H7 (cell line): ENCODE measurements around the gene DDAH1. TPM values are rescaled to one million over a fixed set of nuclear protein-coding genes. Genes with fewer than 3 reads are reported as not detected.

Experiments used
- DNase-seq: peaks from one replicate; pipeline ENCODE4 v3.0.0; 2012
- H3K27me3 ChIP-seq: 2 replicates; pipeline ENCODE4 v1.6.0; 2011; ENCODE audit warnings: mild to moderate bottlenecking, low read length; ENCODE audit not compliant: control insufficient read depth, insufficient read depth
- H3K36me3 ChIP-seq: replicated peaks from 2 replicates; pipeline ENCODE4 v1.5.1; 2011; ENCODE audit warnings: low read length; ENCODE audit not compliant: control insufficient read depth, insufficient read depth
- H3K4me3 ChIP-seq: 2 replicates; pipeline ENCODE4 v1.5.1; 2011; ENCODE audit warnings: low read depth, mild to moderate bottlenecking, control low read depth, low read length, moderate library complexity; ENCODE audit not compliant: insufficient read depth
- total RNA-seq: library from RNA; depleted of rRNA; stranded (reverse); fragments of >200 nt; shearing (Covaris generic); gene quantifications from 2 replicates; pipeline ENCODE4 v1.2.3, GENCODE V29; 2014

Gene DDAH1
- total RNA-seq, 1 experiment from 2014 or later = 33.3 TPM

DNA sequence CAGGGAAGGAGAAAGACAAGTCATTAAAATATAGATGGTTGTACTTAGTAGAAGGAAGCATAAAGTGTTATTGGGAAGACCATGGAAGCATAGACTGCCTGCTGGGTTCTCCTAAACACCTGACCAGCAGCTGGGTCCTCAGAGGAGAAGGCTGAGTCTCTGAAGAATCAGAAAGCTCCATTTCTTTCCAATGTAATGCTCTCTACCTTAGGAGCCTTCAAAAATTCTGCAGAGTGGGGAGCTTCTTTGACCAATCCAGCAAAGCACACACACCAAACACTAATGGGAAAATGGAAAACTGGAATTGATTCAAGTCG lies 167.5 kb downstream of the DDAH1 start:
- H3K4me3 ChIP-seq = no peak overlapping the region

DNA sequence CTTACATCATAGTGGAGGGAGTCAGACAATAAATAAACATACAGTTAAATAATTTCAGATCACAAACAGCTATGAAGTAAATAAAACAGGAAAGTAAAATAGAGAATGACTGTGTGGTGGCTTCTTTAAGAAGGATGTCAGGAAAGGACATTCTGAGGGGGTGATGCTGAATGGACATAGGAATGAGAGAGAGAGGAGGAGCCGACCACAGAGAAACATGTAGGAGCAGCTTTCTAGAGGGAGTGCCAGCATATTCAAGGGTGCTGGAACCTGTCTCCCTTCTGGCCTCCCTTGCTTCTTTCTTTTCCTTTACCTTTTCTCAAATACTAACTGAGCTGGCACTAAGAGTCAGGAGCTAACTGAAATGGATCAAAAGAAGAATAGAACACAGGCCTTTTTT lies 168.0 kb downstream of the DDAH1 start:
- no peak for DNase-seq
- Histone ChIP-seq H3K4me3 (no peak overlapping the region), H3K36me3 (no peaks in the 10 kb centered on the region), H3K27me3 (no peaks in the 10 kb centered on the region)

More for the DNA sequence above, 167.5 kb downstream of the DDAH1 start:
- Histone ChIP-seq H3K36me3 (no peaks in the 10 kb centered on the region), H3K27me3 (no peaks in the 10 kb centered on the region)
- DNase-seq = no peak

DNA sequence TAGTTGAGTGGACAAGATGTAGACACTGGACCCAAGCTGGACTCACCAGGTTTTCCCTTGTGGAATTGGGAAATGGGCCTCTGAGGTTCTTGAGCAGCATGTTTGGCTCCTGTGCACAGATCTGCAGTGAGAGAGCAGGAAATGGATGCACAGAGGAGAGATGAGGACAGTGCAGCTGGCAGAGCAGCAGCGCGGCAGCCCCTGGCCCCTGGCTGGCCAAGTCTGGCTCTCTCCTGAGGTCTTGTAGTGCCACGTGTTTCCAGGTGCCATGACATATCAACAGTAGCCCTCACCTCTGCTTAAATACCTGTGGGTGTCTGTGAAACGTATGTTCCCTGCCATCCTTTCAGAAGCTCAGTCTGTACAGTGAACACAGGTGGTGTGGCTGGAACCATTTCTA lies 169.3 kb downstream of the DDAH1 start:
- Histone ChIP-seq H3K27me3 (no peaks in the 10 kb centered on the region), H3K36me3 (no peaks in the 10 kb centered on the region), H3K4me3 (no peak overlapping the region)
- DNase-seq = no peak

DNA sequence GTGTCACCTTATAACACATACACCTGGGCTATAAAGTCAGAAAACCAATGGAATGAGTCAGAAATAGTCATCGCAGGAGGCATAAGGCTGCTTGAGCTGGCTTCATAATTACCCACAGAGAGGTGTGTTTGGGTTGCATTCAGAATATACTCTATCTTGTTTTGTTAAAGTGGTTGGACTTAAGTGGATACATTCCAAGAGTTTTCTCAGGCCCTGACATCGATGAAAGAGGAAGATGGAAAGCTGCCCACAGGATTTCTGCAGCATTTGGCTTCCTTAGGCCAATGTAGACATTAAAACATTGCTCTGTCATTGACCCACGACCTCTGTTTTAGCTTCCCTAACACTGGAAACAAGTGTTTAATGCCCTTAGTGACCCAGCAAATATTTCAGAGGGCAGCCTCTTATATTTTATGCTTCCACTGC lies 169.9 kb downstream of the DDAH1 start:
- H3K4me3 ChIP-seq = no peak overlapping the region
- no peaks in the 10 kb centered on the region for H3K27me3 ChIP-seq
- DNase-seq = no peak
- no peaks in the 10 kb centered on the region for H3K36me3 ChIP-seq

DNA sequence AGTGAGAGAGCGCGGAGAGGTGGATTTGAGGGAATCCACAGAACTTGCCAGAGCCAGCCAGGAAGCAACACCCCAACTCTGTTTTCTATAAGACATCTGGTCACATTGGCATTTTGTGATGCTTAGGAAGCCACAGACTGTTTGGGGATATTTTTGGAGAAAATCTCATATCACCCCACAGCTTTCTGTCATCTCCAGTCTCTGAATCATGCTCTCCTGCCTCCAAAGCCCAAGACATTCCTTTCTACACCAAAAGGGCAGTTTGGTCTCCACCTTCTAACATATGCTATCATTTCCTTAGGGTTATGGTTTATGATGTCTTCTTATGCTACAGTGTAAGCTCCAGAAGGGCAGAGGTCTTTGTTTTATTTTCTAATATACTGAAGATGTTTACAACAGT lies 174.1 kb downstream of the DDAH1 start:
- DNase-seq = no peak
- H3K36me3 ChIP-seq = no peaks in the 10 kb centered on the region
- H3K4me3 ChIP-seq = no peak overlapping the region
- H3K27me3 ChIP-seq = no peaks in the 10 kb centered on the region

- Histone ChIP-seq H3K27me3 (no peaks in the 10 kb centered on the region), H3K4me3 (no peak overlapping the region), H3K36me3 (no peaks in the 10 kb centered on the region)
- DNase-seq = no peak
Measured at GRCh38 chr1:85289848-85290335, 175.1 kb downstream of the DDAH1 start.

GRCh38 chr1:85289207-85289847 lies 175.6 kb downstream of the DDAH1 start:
- no peak for DNase-seq
- Histone ChIP-seq H3K36me3 (no peaks in the 10 kb centered on the region), H3K27me3 (no peaks in the 10 kb centered on the region), H3K4me3 (no peak overlapping the region)

- no peaks in the 10 kb centered on the region for H3K27me3 ChIP-seq
Measured at GRCh38 chr1:85284202-85284601, 180.8 kb downstream of the DDAH1 start.

DNA sequence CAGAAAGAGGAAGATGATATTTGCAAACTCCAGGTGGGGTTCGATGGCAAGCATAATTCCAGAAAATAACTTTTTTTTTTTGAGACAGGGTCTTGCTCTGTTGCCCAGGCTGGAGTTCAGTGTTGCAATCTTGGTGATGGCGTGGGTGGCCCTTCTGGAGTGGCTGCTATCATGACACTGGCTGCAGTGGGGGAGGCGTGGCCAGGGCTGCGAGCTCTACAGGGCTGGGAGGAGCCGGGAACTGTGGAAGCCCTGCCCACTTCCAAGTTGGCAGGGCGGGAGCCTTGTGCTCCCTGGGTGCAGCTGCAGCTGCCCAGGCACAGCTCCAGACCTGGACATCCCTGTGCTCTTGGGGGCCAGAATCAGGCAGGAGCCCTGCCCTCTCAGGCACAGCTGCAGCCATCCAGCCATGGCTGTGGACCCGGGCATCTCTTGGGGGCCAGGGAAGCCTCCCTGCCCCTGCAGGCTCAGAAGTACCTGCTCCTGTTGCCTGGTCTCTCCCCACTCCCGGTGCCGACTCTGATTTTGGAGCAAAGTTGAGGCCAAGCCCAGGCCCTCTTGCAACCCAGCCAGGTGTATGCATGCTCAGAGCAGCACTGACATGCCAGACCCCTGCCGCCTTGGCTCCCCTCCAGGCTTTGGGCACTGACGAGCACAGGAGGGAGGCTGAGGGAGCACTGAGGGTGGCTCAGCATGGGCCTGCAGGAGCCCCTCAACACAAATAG lies 181.3 kb downstream of the DDAH1 start:
- no peak overlapping the region for H3K4me3 ChIP-seq
- peak; percentile 55 for DNase-seq
- no peaks in the 10 kb centered on the region for H3K27me3 ChIP-seq
- no peaks in the 10 kb centered on the region for H3K36me3 ChIP-seq

More at GRCh38 chr1:85284202-85284601, 180.8 kb downstream of the DDAH1 start:
- no peaks in the 10 kb centered on the region for H3K36me3 ChIP-seq
- no peak for DNase-seq
- no peak overlapping the region for H3K4me3 ChIP-seq

DNA sequence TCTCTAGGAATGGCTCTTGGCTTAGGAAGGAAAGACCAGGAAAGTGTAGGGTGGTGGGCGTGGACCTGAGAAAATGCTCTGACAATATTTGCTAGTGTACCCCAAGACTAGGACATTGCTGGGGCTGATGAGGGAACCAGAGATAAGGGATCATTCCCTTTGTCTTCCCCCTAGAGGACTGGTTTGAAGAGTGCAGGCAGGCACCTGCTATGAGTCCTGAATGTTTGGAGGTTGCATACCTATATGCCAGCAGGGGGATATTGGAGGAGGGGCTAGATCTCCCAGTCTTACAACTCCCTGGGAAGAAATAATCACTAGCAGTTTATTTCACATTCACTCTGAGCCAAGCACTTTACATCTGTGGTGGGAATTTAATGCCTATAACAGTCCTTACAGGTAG lies 182.5 kb downstream of the DDAH1 start:
- H3K27me3 ChIP-seq = no peaks in the 10 kb centered on the region
- no peak overlapping the region for H3K4me3 ChIP-seq
- H3K36me3 ChIP-seq = no peaks in the 10 kb centered on the region
- peak; percentile 83 for DNase-seq

DNA sequence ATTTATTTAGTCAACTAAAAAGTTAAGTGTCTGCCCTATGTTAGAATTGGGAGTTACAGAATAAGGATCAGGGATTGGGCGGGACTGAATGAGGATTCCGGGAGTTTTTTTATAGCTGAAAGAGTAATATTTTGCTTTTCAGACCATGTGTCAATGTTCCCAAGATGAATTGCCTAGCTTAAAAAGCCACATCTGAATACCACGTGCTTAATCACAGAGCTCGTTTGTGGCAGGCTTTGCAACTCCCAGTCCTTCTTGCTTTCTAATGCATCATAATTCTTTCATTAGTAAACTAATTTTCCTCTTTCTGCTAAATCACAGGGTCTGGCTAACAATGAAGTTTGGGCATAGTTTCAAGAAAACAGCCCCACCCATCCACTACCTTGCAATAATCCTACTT lies 184.3 kb downstream of the DDAH1 start:
- Histone ChIP-seq H3K27me3 (no peaks in the 10 kb centered on the region), H3K36me3 (no peaks in the 10 kb centered on the region), H3K4me3 (no peak overlapping the region)
- no peak for DNase-seq

GRCh38 chr1:85279458-85280080 lies 185.4 kb downstream of the DDAH1 start:
- Histone ChIP-seq H3K4me3 (no peak overlapping the region), H3K27me3 (no peaks in the 10 kb centered on the region), H3K36me3 (no peaks in the 10 kb centered on the region)
- no peak for DNase-seq

DNA sequence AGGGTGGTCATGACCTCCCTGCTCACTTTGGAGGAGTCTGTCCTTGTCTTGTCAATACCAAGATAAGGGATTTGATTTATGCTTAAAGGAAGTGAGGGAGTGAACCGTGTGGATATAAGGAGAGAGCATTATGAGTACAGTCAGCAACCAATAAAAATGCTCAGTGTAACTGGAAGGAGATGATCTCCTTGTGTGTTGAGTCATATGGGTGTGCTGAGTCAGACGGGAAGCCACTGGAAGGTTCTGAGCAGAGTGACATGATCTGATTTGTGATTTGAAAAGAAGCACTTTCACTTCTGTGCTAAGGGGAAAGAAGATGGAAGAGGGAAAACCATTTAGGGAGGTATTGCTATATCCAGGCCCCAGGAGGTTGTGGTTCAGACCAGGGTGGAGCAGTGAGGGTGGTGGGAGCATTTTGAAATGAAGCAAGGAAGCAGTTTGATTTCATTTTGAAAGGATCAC lies 186.1 kb downstream of the DDAH1 start:
- Histone ChIP-seq H3K4me3 (no peak overlapping the region), H3K27me3 (no peaks in the 10 kb centered on the region), H3K36me3 (no peaks in the 10 kb centered on the region)
- no peak for DNase-seq

DNA sequence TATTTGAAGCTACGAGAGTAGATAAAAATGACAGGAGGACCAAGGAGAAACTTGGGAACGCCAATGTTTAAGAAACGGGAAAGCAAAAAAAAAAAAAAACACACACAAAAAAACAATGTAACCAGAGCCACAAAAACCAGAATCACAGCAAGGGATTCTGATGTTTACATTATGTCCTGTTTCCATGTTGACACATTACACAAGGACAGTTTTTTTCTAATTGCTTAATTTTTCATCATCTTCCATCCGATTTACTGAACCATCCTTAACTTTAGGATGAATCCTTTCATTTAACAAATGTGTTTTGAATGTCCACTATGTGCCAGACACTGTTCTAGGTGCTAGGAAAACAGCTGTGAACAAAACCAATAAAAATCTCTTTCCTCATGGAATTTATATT lies 187.2 kb downstream of the DDAH1 start:
- no peak for DNase-seq
- H3K27me3 ChIP-seq = no peaks in the 10 kb centered on the region
- no peak overlapping the region for H3K4me3 ChIP-seq
- H3K36me3 ChIP-seq = no peaks in the 10 kb centered on the region
